Type B pancreatic cell (in vitro differentiated cells): Measurements from ENCODE around the gene EFCAB13. TPM values are rescaled to one million over a fixed set of nuclear protein-coding genes. Genes with fewer than 3 reads are reported as not detected.

Experiments
- DNase-seq: peaks from one replicate; pipeline ENCODE4 v3.0.0; 2021; ENCODE audit warnings: mixed read lengths; ENCODE audit not compliant: unreplicated experiment; ENCODE audit errors: extremely low spot score
- H3K27ac Mint-ChIP-seq: 2 replicates; pipeline ENCODE4 v1.8.0; 2021; ENCODE audit warnings: mild to moderate bottlenecking, mixed read lengths
- H3K27me3 Mint-ChIP-seq: 2 replicates; pipeline ENCODE4 v1.8.0; 2021; ENCODE audit warnings: mixed read lengths
- H3K36me3 Mint-ChIP-seq: 2 replicates; pipeline ENCODE4 v1.8.0; 2021; ENCODE audit warnings: mixed read lengths
- H3K4me1 Mint-ChIP-seq: one replicate; pipeline ENCODE4 v1.8.0; 2021; ENCODE audit warnings: mixed read lengths; ENCODE audit not compliant: unreplicated experiment
- H3K4me3 Mint-ChIP-seq: 2 replicates; pipeline ENCODE4 v1.8.0; 2021; ENCODE audit warnings: mild to moderate bottlenecking, mixed read lengths
- H3K9me3 Mint-ChIP-seq: 2 replicates; pipeline ENCODE4 v1.8.0; 2021; ENCODE audit warnings: mixed read lengths
- CTCF ChIP-seq: fragments of 200-600 bp; sonication (generic); conservative IDR thresholded peaks from 2 replicates; pipeline ENCODE4 v1.5.0; 2021; ENCODE audit warnings: antibody characterized with exemption, mild to moderate bottlenecking
- long read RNA-seq: library from polyadenylated mRNA; unstranded; transcript quantifications from one replicate; pipeline ENCODE4 v2.0.0, GENCODE V29; 2020
- total RNA-seq: library from RNA; stranded (reverse); gene quantifications from 2 replicates; pipeline ENCODE4 v1.2.1, GENCODE V29; 2021; ENCODE audit warnings: low replicate concordance

The EFCAB13 gene, protein sequence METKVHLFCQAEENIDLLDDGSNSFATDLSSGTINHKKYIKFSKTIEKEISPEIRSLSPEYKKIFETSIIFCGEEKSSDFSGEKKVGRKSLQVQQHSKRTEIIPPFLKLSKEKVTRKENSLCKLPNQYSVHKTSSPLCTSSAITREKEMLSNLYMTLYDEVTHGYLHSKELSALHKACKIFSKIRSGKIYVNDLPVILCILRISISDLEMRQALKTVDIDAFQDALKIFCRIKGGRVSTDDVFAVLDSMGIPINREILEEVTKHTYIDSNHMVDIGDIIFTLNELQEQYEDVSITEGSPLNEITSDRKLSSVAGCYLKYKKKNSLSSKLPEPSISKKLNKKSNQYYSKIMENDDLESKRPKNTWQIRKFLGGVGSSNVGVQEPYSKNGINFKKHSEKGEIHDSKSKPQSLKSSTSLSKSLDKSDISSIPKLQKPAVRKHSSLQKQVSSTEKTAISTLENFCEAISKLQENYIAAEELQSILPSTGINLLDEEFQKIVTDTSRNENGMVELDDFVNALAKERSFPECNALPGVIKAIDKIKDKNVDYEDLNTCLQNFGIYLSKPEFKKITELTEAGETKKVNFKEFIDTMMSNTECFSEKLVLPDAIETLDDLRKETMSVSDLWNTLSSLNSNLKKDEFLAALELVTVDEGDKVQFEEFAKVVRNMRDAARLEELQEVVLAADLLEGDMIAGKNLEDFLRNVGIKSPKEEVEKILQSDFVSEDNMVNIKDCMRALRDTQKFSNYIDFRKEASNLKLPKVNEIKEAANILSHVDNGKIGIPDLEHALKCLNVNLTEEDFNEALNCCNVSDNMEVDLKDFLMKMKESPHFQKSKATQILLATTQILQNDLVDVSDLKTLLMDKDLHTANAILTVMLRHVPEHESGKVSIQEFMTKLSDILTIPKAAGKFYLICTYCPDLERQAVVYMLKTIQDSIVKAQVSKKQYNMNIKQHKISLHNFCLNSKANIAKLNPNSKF
- total RNA-seq, result 4.4 and 7.1 TPM in 2 replicates
- long read RNA-seq, partial matches to known transcripts, result 0 of 4 reads
- long read RNA-seq, other reads (novel, unspliced or antisense), result 4 of 4 reads

DNA sequence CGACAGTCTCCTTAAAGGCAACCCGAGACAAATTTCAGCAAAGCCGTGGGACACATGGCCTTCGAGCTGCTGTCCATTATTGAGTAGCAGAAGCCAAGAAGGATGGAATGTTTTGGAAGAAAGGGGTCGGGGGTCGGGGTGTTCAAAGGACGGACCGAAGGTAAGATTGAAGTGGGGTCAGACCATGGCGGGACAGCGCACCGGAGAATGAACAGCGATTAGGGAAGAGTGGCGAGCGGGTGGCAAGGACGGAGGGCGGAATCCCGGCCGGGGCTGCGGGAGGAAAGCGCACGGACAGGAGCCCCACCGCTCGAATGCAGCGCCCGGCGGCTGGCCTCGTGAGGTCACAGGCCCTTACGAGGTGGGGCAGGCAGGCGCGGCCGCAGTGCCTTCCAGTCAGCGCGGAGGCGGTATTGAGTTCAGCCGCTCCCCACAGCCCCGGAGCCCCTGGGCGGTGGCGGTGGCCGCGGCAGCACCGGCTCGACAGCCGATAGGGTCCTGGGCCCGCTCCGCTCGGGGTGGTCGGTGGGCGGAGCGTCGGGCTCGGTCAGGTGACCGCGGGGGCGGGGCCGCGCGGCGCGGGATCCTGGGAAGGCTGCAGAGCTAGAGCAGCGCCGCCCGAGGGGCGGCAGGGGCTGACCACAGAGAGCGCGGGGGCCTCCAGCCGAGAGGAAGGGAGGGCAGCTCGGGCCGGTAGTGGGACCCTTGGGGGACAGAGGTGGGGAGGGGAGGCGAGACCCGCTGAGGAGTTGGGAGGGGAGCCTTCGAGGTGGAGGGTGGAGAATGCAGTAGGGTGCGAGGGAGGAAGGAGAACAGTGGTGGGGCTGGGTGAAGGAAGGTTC lies at the start of gene EFCAB13:
EFCAB13 (plus strand) TSS at position 574 of the 842 bp plus-strand sequence. CDS start 4,399 bp downstream, outside the sequence.
- peak; percentile 91 for DNase-seq
- H3K4me3 Mint-ChIP-seq, result peak within 1 kb of the TSS; percentile 98
- H3K36me3 Mint-ChIP-seq, result no peaks in the 10 kb centered on the region
- peaks cover 2% of the 10 kb centered on the region for H3K27me3 Mint-ChIP-seq
- no peaks in the 10 kb centered on the region for H3K9me3 Mint-ChIP-seq
- H3K4me1 Mint-ChIP-seq, result peaks cover 9% of the 10 kb centered on the region
- peak within 1 kb of the TSS; percentile 97 for H3K27ac Mint-ChIP-seq
- TF ChIP-seq CTCF, result peak; percentile 50

DNA sequence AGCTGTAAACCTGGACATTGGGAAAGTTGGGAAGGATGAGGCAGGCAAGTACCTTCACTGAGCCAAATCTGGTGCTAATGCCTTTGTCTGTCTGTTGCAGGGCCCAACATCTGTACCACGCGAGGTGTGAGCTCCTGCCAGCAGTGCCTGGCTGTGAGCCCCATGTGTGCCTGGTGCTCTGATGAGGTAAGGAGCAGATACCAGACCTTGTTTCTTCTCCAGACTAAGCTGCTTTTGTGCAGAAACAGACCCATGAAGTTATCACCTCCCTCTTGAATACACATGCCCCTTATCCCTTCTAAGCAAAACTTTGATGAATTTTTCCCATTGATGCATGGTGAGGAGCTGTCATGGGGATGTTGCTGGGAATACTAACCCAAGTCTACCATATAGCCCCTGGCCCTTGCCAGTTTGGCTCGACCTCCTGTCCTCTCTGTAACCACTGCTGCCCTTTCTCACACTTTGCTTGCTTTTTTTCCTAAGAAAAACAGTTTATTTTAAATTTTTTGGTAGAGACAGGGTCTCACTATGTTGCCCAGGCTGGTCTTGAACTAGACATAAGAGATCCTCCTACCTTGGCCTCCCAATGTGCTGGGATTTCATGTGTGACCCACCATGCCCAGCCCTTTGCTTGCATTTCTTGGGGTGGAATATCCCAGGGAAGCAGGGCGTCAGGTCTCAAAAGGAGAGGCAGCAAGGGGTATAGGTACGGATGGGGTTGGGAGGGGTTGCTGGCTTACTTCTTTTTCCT lies 49.3 kb upstream of the EFCAB13 start:
- peaks cover 1% of the 10 kb centered on the region for H3K9me3 Mint-ChIP-seq
- peak overlapping the region; percentile 72 for H3K27ac Mint-ChIP-seq
- H3K27me3 Mint-ChIP-seq, result peaks cover 3% of the 10 kb centered on the region
- no peaks in the 10 kb centered on the region for H3K36me3 Mint-ChIP-seq
- peak overlapping the region; percentile 44 for H3K4me3 Mint-ChIP-seq
- H3K4me1 Mint-ChIP-seq, result peaks cover 45% of the 10 kb centered on the region
- no peak for DNase-seq
- TF ChIP-seq CTCF, result no peak

DNA sequence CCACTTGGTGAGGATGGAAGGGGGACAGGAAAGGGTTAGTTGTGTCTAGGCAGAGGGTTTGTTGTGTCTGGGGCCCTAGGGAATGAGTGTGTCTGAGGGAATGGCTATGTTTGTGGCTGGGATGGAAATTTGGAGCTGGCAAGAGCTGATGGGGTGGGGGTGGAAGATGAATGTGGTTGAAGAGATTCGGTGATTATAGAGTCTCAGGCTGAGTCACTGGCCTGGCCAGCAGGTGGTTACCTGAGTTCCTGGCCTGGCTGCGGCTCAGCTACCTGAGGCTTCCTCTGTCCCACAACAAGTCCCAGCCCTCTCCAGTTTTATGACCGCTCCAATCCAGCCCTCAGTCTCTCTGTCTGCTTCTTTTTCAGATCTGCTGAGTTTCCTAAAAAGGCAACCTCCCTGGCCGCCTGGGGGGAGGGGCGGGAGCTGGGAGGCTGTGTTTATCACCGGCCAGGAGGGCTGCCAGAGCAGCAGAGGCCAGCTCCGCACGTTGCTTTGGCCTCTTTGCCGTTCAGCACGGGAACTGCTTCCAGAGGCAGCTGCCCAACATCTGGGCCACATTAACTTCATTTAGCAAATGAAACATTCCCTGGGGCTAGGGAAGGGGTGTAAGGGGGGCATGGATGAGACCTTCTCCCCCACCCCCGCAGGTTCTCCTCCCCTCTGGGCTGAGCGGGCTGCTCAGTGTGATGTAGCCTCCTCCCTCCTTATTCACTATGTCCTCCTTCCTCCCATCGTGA lies 48.3 kb upstream of the EFCAB13 start:
- peaks cover 45% of the 10 kb centered on the region for H3K4me1 Mint-ChIP-seq
- peaks cover 3% of the 10 kb centered on the region for H3K27me3 Mint-ChIP-seq
- H3K4me3 Mint-ChIP-seq, result peak overlapping the region; percentile 64
- DNase-seq, result peak; percentile 82
- TF ChIP-seq CTCF, result no peak
- no peaks in the 10 kb centered on the region for H3K9me3 Mint-ChIP-seq
- H3K27ac Mint-ChIP-seq, result peak overlapping the region; percentile 72
- H3K36me3 Mint-ChIP-seq, result no peaks in the 10 kb centered on the region

DNA sequence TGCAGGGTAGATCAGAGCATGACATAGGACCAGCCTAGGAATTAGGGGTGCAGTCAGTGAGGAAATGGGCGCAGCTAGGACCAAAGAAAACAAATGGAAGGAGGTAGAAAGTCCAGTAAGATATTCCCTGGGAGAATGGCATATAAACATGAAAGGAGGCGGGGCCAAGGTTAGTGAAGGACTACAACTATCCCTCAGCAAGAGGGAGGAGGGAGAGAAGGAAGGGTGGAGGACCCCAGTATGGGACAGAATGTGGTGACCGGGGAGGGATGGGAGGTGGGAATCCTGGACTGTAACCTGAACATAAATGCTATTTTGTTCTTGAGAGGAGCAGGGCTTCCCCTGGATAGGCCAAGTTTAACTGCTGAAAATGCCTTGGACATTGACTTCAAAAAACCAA lies 47.3 kb upstream of the EFCAB13 start:
- H3K4me1 Mint-ChIP-seq, result peaks cover 49% of the 10 kb centered on the region

More for the DNA sequence above, 47.3 kb upstream of the EFCAB13 start:
- H3K9me3 Mint-ChIP-seq, result no peaks in the 10 kb centered on the region
- H3K27ac Mint-ChIP-seq, result no peak overlapping the region
- no peaks in the 10 kb centered on the region for H3K36me3 Mint-ChIP-seq
- DNase-seq, result no peak
- H3K4me3 Mint-ChIP-seq, result no peak overlapping the region
- peaks cover 3% of the 10 kb centered on the region for H3K27me3 Mint-ChIP-seq
- no peak for TF ChIP-seq CTCF
